Activated naive CD4-positive, alpha-beta T cell treated with anti-CD3 and anti-CD28 coated beads, Interleukin-2, amount 50 U/mL, for 16 hours (primary cell): ENCODE data around the gene MPC2.
A peak's percentile ranks its signal among the peaks of the same experiment; 100 is the strongest.

Source experiments
- DNase-seq: peaks from one replicate; pipeline ENCODE4 v3.0.0-alpha.2; 2020

Gene MPC2

DNA sequence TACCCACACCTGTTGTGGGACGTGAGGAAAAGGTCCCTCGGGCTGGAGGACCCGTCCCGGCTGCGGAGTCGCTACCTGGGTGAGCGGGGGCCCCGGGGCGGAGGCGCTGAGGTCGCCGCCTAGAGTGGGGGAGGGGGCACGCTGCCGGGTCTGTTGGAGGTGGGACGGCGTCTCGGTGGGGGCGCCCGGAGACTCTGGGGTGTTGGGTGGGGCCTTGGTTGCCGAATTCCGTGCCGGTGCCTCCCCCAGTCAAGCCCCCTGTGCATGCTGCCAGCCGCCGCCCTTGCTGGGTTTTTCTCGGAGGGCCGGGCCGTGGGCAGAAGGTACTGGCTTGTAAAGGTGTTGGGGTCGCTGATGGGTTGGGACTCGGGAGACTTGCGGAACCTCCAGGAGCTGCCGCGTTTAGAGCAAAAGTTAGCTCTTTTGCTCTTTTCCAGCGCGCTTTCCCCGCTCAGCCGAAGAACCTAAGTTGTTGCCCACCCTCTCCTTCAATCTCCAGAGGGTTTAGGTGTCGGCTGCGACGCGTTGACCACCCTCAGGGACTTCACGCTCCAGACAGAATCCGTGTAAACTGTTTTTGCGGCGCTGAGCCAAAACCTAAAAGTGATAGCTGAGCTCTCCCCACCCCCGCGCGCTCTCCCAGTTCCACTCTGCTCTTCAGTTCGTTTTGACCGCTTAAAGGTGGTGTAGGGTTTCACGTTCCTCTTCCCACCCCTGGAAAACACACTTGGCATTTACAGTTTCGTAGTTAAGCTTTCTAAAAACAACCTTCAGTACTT lies at the start of gene MPC2:
MPC2 (minus strand) TSS at position 143 of the 779 bp plus-strand sequence. CDS start 1,231 bp downstream, outside the sequence.
- DNase-seq: peak; percentile 69

DNA sequence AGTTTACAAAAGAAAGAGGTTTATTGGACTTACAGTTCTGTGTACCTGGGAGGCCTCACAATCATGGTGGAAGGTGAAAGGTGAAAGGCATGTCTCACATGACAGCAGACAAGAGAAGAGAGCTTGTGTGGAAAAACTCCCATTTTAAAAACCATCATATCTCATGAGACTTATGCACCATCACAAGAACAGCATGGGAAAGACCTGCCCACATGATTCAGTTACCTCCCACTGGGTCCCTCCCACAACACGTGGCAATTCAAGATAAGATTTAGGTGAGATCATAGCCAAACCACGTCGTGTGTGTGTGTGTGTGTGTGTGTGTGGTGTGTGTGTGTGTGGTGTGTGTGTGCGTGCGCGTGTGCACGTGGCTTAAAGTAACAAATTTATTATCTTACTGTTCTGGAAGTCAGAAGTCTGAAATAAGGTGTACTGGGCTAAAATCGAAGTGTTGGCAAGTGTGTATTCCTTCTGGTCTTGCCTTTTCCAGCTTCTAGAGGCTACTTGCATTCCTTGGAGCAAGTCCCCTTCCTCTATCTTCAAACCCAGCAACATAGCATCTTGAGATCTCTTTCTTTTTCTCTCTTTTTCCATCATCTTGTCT lies 48.1 kb upstream of the MPC2 start:
- no peak for DNase-seq

DNA sequence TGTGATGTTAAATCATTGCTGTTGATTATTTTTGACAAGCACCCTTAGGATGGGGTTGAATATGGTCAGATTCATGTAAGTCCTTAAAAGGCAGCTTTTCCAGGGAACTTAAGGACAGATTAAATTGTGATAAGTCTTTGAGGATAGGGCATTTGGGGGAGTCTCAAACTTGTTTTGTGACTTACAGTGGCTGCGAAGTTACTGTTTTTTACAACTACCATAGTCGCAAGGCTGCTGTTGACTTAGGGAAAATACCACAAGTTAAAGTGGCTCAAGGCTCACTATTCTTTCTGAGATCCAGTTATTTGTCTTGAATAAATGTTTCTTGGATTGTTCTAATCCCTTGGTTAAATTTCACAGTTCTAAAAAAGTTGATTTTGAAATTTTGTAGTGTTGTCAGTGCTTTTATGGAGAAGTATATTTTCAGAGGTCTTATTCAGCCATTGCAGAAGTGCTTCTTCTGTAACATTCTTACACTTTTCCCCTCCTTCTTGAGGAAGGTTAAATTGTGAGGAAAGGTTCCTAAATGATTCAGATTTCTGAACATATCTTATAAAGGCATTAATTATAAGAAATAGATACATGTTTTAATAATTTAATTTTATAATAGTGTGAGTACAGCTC lies 47.0 kb upstream of the MPC2 start:
- no peak for DNase-seq

DNA sequence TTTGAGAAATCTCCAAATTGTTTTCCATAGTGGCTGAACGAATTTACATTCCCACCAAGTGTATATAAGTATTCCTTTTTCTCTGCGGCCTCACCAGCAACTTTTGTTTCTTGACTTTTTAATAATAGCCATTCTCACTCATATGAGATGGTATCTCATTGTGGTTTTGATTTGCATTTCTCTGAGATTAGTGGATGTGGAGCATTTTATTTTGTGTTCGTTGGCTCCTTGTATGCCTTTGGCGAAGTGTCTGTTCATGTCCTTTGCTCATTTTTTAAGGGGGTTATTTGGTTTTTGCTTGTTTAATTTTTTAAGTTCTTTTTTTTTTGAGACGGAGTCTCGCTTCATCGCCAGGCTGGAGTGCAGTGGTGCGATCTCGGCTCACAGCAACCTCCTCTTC lies 45.1 kb upstream of the MPC2 start:
- DNase-seq: no peak

DNA sequence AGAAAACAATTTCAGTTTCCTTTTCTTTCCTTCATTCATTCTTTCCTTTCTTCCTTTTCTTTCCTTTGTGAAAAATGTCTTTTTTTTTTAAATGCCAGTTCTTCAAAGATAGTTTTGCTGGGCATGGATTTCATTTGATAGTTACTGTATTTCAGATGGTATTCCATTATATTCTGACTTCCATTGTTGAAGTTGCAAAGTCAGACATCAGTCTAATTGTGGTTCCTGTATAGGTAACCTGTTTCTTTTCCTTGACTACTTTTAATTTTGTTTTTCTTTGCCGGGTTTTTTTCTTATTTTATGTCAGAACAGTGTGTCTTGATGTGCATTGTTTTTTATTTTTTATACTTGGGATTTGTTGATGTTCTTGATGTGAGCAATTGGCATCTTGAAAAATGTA lies 40.4 kb upstream of the MPC2 start:
- DNase-seq: no peak

DNA sequence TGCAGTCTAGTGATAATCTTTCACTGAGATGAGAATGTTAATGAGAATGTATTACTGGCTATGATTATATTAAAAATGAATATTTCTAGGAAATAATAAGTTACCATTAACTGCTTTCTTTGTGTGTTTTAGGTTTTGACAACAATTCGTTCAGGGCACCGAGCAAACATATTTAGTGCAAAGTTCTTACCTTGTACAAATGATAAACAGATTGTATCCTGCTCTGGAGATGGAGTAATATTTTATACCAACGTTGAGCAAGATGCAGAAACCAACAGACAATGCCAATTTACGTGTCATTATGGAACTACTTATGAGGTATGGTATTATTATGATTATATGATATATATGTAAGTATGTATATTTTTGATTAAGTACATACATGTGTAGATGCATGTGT lies 37.8 kb upstream of the MPC2 start:
- no peak for DNase-seq

DNA sequence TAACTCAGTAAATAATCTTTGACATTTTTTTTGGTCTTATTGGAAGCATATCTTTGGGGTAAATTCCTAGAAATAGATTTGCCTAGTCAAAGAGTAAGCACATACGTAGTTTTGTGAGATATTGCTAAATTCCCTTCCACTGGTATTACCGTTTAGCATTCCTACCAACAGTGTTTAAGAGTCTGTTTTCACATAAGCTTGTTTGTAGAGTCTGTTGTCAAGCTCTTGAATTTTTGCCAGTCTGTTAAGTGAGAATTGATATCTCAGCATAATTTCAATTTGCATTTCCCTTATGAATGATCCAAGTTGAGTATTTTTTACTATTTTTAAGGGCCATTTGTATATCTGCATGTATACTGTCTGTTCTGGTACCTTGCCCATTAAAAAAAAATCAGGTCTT lies 37.0 kb upstream of the MPC2 start:
- no peak for DNase-seq

DNA sequence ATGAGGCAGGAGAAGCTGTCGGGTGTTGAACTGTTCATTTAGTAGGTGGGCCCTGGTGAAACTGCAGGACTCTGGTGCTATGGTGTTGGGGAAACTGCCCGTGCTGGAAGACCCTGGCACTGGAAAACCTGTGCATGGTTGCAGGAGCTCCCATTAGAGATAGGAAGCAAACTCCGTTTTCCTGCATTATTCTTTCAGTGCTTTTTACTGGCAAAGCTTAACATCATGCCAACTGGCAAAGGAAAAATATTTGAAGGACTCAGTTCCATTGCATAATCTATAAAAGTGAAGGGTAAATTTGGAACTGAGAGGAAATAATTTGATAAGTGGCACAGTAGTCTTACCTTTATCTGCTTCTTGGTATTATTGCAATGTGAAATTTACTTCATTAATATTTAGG lies 31.7 kb upstream of the MPC2 start:
- no peak for DNase-seq

DNA sequence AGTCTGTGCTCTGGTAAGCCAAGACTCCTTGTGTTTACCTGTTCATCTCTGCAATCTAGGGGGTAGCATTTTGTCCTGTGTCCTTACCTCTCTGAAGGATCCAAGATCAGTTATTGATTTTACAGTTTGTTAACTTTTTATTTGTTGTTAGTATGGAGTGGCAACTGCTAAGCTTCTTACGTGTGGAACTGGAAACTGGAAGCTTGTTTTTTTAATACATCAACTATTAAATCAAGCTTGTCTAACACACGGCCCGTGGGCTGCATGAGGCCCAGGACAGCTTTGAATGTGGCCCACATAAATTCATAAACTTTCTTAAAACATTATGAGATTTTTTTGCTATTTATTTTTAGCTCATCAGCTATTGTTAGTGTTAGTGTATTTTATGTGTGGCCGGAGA lies 29.2 kb upstream of the MPC2 start:
- no peak for DNase-seq

DNA sequence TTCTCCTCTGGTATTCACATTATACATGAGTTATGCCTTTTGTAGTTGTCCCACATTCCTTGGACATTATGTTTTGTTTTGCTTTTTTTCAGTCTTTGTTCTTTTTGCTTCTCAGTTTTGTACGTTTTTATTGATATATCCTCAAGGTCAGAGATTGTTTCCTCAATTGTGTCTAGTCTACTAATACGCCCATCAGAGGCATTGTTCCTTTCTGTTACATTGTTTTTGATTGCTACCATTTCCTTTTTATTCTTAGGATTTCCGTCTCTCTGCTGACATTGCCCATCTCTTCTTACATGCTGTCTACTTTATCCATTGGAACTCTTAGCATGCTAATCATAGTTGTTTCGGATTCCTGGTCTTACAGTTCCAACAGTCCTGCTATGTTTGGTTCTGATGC lies 27.8 kb upstream of the MPC2 start:
- no peak for DNase-seq

DNA sequence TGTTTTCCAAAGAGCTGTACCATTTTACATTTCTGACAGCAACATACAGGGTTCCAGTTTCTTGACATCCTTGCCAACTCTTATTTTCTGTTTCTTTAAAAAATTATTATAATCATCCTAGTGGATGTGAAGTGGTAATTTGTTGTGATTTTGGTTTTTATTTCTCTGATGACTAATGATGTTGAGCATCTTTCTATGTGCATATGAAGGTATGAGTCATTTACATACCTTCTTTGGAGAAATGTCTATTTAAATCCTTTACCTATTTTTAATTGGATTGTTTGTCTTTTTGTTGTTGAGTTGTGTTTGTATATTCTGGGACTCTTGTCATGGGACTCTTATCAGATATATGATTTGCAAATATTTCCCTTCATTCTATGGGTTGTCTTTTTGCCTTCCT lies 20.8 kb upstream of the MPC2 start:
- DNase-seq: no peak

DNA sequence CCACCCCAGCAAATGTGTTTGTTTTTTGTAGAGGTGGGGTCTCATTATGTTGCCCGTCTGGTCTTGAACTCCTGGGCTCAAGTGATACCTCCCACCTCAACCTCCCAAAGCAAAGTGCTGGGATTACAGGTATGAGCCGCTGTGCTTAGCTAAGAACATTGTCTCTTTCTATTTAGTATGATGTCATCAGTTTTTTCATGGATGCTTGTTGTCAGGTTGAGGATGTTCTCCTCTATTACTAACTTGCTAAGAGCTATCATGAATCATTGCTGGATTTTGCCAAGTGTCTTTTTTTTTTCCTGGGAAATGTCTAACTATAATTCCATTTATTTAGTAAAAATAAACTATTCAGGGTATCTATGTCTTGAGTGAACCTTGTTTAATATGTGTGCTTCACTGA lies 19.0 kb upstream of the MPC2 start:
- DNase-seq: no peak

DNA sequence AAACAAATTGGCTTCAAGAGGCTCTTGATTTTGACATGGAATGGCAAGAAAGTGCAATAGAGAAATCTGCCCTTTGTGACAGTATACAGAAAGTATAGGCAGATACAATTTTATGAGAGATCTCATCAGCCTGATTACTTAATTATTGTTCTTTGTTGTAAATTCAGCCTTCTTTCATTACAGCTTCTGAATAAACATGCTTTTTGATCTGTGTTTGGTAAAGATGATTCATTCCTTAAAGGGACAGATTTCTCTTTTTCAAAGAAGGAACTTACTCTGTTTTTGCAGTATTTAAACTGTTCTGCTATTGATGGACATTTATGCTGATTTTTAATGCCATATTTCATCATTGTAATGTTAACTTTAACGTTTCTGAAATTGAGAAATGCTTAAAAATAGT lies 13.7 kb upstream of the MPC2 start:
- DNase-seq: no peak

DNA sequence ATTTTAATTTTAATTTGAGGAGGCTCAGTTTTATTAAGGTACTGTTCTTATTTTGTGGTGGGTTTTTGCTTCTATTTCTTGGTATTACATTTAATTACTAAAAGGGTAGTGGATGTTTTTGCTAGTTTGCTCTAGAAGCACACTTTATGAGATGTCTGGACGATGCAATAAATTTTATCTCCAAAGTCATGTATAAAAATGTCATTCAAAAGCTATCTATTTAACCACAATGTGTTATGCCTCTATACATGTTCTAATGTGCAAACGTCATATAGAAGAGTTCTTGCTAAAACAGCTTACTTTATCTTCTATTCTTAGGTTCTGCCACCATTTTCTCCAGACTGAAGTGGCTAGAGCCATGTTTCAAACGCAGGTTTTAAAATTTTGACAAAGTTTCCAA lies 12.9 kb upstream of the MPC2 start:
- DNase-seq: no peak

DNA sequence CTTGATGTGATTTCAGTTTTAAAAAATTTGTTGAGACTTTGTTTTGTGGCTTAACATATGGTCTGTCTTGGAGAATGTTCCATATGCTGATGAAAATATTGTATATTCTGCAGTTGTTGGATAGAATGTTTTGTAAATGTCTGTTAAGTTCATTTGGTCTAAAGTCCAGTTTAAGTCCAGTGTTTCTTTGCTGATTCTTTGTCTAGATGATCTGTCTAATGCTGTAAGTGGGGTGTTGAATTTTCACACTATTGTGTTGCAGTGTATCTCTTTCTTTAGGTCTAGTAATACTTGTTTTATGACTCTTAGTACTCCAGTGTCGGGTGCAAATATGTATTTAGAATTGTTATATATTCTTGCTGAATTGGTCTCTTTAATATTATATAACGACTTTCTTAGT lies 10.9 kb upstream of the MPC2 start:
- no peak for DNase-seq

DNA sequence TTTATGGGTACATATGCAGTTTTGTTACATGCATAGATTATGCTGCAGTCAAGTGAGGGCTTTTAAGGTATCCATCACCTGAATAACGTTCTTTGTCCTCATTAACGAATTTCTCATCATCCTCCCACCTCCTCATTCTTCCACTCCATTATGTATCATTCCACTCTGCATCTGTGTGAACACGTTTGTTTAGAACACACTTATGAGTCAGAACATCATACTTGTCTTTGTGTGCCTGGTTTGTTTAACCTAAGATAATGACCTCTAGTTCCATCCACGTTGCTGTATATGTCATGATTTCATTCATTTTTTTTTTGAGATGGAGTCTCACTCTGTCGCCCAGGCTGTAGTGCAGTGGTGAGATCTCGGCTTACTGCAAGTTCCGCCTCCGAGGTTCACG lies 6.7 kb upstream of the MPC2 start:
- no peak for DNase-seq

DNA sequence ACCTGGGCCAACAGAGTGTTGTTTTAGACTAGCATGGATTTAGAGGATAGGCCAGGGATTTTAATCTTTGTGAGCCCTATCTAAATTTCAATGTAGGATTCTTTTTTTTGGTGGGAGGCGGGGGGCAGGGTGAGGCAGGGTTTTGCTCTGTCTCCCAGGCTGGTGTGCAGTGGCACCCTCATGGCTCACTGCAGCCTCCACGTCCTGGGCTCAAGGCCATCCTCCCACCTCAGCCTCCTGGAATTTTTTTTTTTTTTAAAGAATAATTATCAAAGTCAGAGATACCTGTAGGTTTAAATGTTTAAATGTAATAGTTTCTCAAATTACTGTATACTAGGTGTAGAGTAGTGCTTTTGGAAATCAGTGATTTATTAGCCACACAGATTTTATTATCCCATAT lies 3.4 kb upstream of the MPC2 start:
- no peak for DNase-seq

DNA sequence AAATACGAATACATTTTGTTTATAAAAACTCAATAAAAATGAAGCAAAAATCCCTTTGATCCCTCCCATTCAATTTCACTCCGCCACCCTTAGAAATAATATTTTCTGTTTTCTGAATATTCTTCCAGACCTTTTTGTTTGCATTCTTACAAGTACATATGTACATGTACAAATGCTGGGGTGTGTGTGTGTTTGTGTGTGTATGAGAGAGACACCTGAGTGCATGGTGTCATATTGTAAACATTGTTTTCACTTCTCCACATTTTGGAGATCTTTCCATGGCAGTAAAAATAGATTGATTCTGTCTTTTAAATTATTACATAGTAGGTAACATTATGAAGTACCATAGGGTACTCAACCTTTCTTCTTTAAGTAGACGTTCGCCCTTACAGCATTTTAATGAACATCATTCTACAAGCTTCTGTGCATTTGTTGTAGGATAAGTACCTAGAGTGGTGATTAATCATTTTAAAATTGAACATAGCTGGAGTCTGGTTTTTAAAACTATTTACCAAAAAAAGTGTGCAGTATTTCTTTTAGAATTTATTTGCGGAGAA lies 1.3 kb upstream of the MPC2 start:
- DNase-seq: no peak

DNA sequence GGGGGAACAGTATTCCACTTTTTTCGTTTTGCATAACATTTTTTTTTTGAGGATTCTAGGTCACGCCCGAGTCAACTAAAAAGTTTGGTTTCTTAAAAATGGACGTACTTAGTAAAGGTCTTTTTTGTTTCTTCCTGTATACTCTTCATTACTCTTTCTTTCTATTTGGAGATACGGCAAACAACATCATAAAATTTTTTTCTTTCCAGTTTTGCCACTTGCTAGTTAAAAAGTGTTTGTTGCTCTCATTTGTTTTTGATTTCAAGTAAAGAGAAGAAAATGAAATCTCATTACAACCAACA lies 788 bp upstream of the MPC2 start:
- DNase-seq: no peak

DNA sequence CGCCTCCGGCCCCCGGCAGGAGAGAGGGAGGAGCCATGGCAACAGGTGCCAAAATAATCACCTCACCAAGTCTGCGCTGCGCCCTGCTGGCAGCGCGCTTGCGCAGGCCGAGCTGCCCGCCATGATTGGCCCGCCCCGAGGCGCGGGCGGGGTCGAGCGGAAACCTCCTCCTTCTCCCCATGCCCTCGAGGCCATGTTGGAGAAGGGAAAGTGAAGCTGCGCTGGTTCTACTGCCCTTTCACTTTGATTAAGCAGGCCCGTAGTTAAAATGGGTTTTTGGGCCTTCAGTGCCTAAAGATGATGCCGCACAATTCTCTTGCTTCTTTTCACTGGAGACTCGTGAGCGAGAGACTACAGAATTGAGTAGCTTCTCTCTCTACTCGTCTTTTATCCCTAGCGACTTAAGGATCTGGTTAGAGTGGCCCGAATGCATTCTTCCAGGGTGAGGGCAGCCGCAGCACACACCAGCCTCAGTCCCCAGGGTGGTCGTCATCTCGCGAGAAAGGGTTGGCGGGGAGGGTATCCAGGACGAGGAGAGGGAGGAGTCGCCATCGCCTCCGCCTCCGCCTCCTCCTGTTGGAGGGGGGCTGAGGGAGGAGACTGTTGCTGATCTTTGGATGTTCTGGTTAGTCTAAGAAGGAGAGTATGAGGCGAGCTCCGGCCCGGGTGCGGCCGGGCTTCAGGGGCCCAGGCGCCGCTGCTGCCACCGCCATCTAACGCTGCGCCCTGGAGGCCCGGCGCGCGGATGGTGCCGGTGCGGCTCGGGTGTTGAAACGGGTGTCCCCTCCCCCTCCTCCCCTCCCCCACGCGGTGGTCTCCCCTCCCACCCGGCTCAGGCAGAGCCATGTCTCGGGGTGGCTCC lies 573 bp downstream of the MPC2 start, which contains the start of gene DCAF6:
DCAF6 (plus strand) TSS at position 616 of the 862 bp plus-strand sequence; CDS start at position 845, 229 bp downstream.
- DNase-seq: peak; percentile 97

DNA sequence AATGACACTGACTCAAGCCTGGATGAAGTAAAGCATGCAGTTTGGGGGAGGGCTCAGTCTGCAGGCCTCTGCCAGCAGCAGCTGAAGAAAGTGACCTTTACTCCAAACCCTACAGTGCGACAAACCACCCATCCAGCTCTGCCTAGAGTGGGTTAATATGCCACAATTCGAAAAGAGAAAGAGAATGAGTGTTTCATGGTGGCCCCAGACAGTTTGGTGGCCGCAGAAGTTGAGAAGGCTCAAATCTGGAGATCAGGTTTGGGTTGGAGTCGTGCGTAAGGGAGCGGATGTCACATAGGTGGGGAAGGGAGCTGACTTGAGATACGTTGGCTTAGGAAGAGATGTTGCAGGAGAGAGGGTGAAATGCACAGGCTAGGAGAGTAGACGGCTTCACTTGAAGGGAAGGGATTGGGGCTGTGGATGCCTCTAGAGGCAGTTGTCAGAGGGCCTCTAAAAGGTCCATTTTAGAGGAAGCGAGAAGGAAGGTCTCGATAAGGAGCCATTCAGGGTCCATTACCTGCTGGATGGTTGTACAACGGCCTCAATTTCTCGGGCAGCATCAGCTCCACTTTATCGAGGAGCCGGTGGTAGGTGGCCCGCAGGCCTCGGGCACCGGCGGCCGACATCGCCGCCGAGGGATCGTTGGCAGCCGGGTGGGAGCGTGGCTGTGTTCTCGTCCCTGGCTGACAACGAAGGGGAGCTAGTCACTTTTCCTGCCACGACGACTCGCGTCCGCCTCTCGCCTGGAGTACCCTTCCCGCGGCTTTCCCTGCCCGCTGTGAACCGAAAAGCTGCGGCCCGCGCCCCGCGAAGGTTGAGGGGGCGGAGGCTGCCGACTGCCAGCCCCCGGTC lies 1.4 kb downstream of the MPC2 start:
- peak; percentile 25 for DNase-seq
